NCI-H82 (cell line): Measurements from ENCODE around the gene STEAP2.
"Not testable (repeated sequence)": the region's sequence is repeated elsewhere in the genome, so short reads cannot be mapped to it uniquely, and the experiment has no call there.

Experiments used
- DNase-seq: peaks from one replicate; lab custom pipeline; 2025; lab: John Stamatoyannopoulos, UW

Gene STEAP2

DNA sequence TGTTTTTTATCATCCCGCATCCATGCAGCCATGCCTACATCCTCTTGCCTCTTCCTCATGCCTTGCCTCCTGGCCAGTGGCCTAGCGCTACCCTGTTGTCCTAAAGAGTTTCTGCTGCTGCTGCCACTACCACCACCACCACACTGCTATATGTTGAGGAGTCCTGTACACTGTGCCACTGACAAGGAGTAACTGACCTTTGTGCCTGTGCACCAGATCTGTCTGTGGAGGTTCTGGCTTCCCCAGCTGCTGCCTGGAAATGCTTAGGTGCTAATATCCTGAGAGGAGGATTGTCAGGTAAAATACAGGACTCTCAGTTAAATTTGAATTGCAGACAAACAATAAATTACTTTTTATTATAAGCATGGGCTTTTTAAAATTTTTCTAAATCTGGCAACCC is 26.5 kb downstream of the STEAP2 start:
- DNase-seq, result peak; percentile 2

DNA sequence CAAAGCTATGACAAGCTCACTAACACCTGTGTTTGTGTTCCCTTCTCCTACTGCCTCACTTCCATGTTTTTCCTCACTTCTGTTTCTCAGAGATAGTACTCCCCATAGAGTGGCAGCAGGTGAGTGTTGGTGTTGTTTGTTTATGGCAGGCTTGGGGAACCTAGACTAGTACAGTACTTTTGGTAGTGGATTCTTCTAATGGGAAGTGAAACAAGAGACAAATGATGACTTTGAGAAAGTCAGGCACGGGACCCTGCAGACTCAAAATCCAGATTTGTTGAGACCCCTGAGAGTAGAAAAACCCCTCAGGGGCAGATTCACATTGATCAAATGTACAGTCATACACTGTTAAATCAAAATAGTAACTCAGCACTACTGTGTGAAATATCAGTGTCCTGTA is 27.0 kb downstream of the STEAP2 start:
- DNase-seq, result no peak

DNA sequence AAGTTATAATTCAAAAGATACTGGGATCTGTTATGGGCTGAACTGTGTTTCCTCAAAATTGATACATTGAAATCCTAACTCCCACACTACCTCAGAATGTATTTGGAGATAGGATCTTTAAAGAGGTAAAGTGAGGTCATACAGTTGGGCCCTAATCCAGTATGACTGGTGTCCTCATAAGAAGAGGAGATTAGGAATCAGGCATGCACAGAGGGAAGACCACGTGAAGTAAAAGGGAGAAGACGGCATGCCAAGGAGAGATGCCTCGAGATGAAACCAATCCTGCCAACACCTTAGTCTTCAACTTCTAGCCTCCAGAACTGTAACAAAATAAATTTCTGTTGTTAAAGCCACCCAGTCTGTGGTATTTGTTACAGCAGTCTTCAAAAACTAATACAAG is 27.5 kb downstream of the STEAP2 start:
- peak; percentile 61 for DNase-seq

DNA sequence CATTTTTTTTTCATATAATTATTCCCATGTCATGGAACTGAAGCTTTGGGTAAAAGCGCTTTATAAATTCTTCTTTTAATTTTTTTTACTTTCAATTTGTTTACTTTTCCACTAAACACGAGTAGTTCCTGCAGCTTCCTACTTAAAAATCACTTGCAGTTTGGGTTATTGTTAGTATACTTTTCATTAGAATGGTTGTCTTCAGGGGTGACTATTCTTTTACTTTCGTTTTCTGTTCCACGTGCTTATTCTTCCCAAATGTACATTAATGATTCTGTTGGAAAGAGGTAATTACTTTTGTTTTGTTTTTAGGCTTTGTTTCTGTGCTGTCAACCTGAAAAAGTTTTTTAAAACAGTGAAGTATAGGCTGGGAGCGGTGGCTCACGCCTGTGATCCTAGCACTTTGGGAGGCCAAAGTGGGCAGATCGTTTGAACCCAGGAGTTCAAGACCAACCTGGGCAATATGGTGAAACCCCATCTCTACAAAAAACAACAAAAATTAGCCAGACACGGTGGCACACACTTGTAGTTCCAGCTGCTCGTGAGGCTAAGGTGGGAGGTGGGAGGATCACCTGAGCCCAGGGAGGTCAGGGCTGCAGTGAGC is 28.2 kb downstream of the STEAP2 start:
- no peak for DNase-seq

DNA sequence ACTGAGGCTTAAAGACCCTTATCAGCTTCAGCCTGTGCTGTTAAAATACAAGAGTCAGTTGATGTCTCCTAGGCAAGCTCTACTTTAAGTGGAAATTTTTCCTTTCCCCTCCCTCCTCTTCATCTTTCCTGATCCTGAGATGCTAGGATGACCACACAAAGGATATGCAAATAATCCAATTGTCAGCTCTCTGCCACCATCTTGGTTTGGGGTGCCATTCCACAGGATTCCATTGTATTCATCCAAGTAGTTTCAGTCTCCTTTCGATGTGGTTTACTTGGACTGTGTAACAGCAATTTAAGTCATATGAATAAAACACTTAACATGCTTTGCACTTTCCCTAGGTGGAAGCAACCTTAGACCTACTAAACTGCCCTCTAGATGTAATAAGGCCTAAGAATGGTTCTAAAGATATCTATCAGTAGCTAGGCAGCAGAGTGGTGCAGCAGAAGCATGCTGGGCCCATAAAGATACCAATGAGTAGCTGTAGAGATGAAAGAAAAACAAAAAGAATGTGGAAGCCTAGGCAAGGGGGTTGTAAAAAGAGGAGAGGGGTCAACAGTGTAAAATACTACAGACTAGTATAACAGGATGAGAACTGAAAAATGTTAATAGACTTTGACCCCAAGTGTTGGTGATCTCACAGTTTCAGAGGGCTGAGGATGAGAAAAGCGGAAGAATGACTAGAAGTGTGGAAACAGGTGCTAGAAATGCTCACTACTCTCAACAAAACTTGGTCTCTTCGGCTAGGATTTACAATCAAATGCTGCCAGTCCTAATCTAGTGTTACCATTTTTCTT is 31.0 kb downstream of the STEAP2 start:
- DNase-seq, result no peak

DNA sequence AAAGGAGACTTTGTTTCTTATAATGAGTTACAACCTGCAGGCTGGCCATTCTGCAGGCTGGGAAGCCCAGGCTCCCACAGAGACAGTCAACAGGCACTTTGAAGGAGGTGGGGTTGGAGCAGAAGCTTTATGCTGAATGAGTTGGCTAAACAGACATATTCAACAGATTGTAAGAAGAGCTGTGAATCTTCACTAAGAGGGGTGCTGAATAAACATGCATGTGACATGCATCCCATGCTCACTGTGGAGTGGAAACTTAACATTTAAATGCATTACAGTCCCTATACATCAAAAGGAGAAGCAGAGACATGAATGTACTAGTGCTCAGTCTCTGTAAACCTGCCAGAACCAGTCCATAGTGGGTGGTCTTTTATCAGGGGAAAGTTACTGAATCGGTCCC is 32.0 kb downstream of the STEAP2 start:
- DNase-seq, result no peak

DNA sequence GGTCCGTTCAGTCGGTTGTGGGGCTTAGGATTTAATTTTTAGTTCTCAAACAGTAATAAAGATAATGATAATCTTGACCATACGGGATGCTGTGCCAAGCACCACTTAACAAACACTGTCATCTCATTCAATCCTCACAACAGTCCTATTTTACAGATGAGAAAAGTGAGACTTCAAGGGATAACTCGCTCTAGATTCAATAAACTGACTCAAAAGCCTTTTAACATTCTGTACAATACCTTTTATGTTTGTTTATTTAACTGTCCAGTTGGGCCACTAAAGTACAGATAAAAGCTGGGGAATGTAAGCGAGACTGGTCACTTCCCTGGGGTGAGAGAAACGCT is 33.0 kb downstream of the STEAP2 start:
- no peak for DNase-seq

DNA sequence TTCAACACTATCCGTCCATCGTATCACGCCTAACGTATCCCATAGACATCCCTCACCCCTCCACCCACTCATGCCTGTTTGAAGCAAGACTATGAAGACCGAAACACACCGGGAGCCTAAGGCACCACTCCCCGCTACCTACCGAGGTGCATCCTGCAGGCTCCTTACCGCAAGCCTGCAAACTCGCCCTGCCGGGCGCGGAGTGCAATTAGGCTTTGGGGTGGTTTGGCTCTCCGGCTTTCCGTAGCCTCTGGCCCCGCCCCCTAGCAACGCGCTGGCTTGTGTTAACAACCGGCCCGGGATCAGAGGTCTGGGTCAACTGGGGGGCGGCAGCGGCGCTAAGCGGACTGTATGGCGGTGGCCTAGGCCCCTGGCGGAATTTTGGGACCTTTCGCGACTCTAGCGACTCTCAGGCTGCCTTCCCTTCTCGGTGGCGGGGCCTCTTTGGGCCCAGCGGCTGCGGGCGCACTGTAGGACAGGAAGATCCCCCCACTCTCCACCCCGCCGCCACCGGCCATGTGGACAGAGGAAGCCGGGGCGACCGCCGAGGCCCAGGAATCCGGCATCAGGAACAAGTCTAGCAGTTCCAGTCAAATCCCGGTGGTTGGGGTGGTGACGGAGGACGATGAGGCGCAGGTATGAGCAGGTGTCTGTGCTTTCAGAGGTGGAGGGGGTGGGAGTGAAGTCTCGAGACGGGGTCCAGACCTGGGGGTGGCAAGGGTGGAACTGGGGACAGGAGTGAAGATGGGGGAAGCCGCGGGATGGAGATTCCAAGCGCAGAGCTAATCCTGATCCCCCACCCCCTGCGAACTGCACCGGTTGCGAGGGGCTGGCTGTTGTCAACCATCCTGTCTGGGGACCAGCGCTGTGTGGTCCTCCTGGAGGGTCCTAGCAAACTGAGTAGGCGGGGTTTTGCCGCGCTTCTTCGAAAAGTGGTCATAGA is 33.6 kb downstream of the STEAP2 start, which contains the start of gene CFAP69:
CFAP69 (plus strand) TSS at position 266 of the 943 bp plus-strand sequence; CDS start at position 517, 251 bp downstream.
- DNase-seq, result peak; percentile 92

DNA sequence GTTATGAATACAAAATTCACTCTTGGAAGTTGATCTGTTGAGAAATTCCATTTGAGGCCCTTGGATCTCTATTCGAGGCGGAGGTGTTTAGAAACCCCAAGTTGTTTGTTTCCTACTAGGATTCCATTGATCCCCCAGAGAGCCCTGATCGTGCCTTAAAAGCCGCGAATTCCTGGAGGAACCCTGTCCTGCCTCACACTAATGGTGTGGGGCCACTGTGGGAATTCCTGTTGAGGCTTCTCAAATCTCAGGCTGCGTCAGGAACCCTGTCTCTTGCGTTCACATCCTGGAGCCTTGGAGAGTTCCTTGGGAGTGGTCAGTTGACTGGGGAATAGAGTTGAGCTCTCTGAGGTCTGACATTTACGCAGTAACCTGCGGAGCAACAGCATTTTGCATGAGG is 34.6 kb downstream of the STEAP2 start:
- no peak for DNase-seq

DNA sequence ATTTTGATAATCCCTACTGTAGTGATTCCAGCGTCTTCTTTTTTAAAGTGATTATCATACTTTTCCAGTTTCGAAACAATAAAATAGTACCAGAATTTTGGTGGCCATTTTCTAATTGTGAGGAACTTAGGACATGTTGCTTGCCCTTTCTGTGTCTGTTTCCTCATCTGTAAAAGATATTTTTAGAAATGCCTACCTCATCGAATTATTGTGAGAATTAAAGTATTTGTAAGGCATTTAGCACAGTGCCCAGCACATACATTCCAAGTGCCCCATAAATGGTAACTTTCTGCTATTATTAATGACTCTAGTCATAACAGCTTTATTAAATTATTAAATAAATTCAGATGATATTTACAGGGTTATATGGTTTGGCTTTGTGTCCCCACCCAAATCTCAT is 37.2 kb downstream of the STEAP2 start:
- no peak for DNase-seq

DNA sequence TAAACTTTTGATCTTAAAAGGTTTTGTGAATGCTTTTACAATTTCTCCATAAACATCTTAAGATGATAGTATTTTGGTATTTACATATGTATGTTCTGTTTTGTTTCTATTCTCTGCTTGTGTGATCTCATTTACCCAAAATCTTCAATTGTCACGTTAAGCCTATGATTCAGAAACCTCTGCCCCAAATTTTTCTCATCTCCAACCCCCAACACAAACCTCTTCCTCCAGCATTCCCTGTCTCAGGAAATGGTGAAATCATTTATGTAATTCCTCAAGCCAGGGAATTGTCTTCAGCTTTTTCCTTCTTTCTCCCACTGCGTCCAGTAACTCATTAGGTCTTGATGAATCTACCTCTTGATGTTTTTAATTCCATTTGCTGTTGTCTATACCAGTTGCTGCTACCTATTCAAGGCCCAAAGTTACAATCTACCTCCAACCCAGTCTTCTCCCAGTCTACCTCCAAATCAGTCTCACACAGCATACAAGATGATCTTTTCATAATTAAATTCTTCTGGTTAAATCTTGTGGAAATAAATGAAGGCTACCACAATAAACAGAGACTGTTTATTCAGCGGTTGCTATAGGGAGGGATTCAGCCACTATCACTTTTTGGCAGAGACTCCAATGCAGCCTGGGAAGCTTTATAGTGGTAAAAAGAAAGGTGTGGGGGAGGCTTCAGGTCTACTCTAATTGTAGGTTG is 39.2 kb downstream of the STEAP2 start:
- no peak for DNase-seq

DNA sequence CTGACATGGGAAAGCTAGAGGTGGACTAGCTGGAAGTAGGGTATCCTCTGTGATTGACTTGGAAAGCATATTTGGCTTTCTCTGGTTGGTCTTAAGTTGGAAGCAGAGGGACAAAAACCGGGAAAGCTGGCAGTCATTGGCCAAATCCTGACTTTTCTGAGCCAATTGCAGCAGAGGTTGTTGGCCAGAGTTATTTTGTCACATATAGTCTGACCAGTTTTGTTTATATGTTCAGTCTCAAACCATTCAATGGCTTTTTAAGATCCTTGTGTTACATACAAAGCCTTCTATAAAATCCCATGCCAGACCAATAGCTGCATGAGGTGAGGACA is 39.7 kb downstream of the STEAP2 start:
- no peak for DNase-seq

DNA sequence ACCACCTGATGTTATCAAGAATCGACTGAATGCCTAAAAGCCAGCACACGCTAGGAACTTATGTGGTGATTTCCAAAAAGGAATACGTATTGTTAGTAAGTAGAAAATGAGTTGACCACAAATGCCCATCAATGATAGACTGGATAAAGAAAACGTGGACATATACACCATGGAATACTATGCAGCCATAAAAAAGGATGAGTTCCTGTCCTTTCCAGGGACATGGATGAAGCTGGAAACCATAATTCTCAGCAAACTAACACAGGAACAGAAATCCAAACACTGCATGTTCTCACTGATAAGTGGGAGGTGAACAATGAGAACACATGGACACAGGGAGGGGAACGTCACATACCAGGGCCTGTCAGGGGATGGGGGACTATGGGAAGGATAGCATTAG is 44.5 kb downstream of the STEAP2 start:
- not testable (repeated sequence) for DNase-seq

DNA sequence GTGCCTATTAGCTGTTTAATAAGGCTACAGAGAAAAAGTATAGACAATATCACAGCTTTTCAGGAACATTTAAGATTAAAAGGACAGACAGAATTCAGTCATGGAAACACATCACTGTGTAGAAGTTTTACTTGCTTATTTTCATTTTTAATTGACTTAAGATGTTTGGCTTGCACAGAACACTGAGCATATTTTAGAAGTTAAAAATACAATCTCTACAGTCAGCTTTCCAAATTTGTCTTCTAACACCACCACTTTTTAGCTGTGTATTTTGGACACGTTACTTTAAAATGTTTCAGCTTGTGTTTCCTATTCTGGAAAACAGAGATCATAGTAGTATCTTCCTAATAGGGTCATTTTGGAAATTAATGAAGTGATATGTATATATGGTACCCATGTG is 45.2 kb downstream of the STEAP2 start:
- no peak for DNase-seq

DNA sequence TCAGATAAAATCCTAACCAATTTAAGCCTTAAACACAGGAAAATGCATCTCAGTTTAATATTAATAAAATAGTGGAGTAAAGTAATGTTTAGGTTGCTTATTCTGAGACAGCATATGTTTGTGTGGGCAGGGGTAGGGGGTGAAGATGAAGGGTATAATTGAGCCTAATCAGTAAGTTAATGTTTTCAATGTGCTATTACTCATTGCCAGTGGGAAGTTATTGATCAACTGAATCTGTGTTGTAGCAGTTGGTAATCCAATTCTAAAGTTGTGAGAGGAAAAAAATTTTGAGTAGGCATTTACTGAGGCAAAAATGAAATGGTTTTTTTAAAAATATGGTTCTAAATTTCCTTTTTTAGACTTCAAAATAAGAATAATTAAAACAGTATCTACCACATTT is 49.9 kb downstream of the STEAP2 start:
- no peak for DNase-seq

DNA sequence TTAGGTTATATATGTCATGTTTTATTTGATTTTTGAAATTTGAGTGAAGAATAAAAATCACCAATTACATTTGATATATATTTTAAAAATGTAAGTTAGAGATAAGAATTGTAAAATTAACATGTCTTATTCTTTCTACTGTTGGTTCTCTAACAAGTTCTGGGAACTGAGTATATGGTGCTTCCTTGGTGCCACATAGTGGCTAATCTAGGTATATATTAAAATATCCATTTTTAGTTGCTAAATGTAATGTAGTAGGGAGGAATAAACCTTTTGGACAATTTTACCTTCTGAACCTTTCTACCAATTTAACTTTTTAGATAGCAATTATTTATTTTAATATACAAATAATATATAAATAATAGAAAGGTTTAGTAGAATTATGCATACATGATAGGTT is 50.9 kb downstream of the STEAP2 start:
- DNase-seq, result peak; percentile 44

DNA sequence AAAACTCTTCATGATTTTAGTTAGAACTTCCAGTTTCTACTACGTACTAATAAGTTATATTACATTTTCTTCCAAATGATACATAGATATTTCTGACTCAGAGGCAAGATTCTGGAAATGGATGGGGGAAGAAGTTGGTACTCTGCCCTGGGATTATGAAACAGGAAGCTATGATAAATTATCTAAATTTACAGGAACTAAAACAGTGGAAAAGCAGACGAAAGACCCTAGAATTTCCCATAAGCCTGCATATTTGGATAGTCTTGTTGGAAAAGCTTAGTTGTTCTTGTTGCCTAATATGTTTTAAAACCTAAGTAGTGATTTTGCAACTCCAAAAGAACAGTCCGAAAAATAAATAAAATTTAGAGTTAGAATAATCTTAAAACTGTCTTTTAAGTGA is 55.3 kb downstream of the STEAP2 start:
- no peak for DNase-seq

DNA sequence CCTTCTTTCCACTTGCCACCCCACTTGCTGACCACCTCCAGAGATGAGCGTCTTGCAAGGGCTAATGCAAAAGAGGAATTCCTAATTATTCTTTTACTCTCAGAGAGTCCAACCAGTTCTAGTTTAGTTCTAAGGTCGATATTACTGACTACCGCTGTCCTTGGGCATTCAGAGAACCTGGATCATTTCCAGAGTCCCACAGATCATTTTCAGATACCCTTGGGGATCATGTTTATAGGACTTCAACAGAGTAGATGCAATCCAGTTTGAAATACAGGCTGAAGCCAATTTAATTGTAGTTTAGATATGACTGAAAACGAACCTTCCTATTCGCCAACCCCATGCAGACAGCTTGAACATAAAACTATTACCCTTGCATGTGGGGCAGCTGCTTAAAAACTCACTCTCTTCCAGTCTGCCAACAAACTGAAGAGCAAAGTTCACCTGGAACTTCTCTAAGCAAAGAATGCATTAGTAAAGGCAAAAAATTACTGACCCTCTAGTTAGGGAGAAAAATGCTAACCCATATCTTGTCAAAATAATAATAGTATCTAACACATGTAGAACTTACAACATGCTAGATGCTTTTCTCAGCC is 55.8 kb downstream of the STEAP2 start:
- no peak for DNase-seq

DNA sequence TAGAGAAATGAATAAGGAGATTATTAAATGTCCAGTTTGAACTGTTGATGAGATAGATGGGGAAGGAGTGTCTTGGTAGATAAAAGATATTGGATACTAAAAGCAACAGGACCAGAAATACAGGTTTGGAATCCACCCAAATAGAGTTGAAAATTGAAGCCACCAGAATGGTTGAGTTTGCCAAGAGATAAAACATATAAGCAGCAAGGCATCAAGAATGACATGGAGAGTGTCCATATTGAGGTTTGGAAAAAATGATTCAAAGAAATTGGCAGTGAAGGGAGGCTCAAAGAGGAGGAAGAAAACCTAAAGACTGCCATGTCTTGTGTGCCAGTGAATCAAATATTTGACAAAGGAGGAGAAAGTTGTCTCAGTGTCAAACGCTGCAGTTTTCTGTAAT is 57.6 kb downstream of the STEAP2 start:
- no peak for DNase-seq

DNA sequence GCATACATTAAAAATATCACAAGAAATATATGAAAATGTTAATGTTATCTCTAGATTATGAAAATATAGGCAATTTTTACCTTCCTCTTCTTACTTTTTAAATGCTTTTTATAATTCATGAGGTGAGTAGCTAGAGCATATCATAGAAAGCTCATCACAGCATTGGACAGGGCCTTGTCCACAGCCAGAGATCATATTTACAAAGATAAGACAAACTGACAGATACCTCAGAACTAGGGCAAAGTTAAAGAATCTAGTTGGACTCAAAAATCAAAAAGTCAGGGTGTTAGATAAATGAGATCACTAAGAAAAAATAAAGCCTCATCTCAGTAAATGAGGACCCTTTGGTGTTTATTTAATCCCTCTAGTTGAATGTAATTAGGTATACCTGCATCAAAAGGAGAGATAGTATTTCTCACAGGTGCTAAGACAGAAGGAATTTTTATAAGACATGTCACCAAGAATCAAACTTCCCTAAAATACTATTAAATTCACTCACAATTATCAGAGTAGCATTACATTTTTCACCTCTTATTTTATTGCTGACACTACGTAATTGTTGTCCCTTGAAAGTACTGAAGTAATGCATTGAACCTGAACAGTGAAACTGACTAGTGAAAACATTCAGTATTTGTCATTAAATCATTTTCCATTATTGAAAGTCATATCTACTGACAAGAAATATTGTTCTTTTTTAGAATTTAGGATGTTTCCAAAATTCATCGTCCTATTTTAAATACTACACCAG is 59.1 kb downstream of the STEAP2 start:
- no peak for DNase-seq

DNA sequence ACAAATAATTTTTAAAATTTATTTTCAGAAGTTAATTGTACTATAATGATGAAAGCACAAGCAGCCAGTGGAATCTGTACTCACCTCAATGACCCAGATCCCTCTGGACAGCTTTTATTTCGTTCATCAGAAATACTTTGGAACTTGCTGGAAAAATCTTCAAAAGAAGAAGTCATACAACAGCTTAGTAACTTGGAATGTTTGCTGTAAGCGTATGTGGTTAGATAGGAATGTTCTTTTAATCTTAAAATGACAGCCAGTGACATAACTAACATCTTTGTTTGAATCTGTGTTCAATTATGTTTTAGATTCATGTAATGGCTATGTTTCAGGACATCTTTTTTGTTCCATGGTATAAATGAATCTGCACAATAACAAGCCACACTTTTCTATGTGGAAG is 60.2 kb downstream of the STEAP2 start:
- no peak for DNase-seq
